GM10248 (cell line): Measurements from ENCODE around the gene VGLL4.
"Not testable (repeated sequence)": the region's sequence is repeated elsewhere in the genome, so short reads cannot be mapped to it uniquely, and the experiment has no call there.

Experiments used
- CTCF ChIA-PET: fragments of 300-600 bp; sonication (Branson Sonifier 250); formaldehyde crosslinking; extraction: SDS; loops from one replicate; lab custom pipeline; 2021; ENCODE audit warnings: antibody characterized with exemption; lab: Yijun Ruan, JAX
- POLR2A ChIA-PET: fragments of 350-650 bp; sonication (Branson Sonifier 250); formaldehyde crosslinking; extraction: SDS; loops from one replicate; lab custom pipeline; 2020; ENCODE audit warnings: antibody characterized with exemption; lab: Yijun Ruan, JAX
- DNase-seq: peaks from one replicate; pipeline ENCODE4 v3.0.0; 2012; ENCODE audit errors: extremely low spot score
- CTCF ChIP-seq: IDR thresholded peaks from 2 replicates; pipeline ENCODE4 v1.5.1; 2012; ENCODE audit warnings: mild to moderate bottlenecking, low read depth; ENCODE audit errors: extremely low read depth, missing control alignments, control extremely low read depth

VGLL4 gene

GRCh38 chr3:11574981-11575669 lies 68.6 kb downstream of the VGLL4 start:
- no peak for TF ChIP-seq CTCF
- CTCF ChIA-PET = interaction anchor here (1.3 to 1.8 kb wide), 2 partner anchors 12 to 20 kb away, joined by 3 to 6 read pairs; no protein-coding TSS in a partner anchor
- DNase-seq = no peak
- POLR2A ChIA-PET = no interaction called here

GRCh38 chr3:11572660-11573059 lies 71.1 kb downstream of the VGLL4 start:
- POLR2A ChIA-PET, DNase-seq: not testable (repeated sequence)
- CTCF ChIA-PET = interaction anchor here (1.0 kb wide), 1 partner anchor 18 kb away, joined by 4 read pairs; no protein-coding TSS in a partner anchor

- DNase-seq = no peak
- ChIA-PET CTCF (no interaction called here), POLR2A (no interaction called here)
- TF ChIP-seq CTCF = no peak
These were observed 72.8 kb downstream of the VGLL4 start for GRCh38 chr3:11570789-11571495.

GRCh38 chr3:11570251-11570650 lies 73.5 kb downstream of the VGLL4 start:
- ChIA-PET CTCF (interaction anchor here (0.7 kb wide), 1 partner anchor 13 kb away, joined by 4 read pairs; no protein-coding TSS in a partner anchor), POLR2A (no interaction called here)
- TF ChIP-seq CTCF = no peak
- DNase-seq = no peak

- CTCF ChIA-PET = interaction anchor here (1.2 kb wide), 2 partner anchors 13 to 81 kb away, joined by 3 to 5 read pairs; no protein-coding TSS in a partner anchor
- TF ChIP-seq CTCF = no peak
- DNase-seq = no peak
- POLR2A ChIA-PET = no interaction called here
These were observed 74.5 kb downstream of the VGLL4 start for GRCh38 chr3:11569156-11569741.

- no peak for TF ChIP-seq CTCF
- ChIA-PET POLR2A (no interaction called here), CTCF (interaction anchor here (1.0 to 1.2 kb wide), 3 partner anchors 12 to 82 kb away, joined by 3 to 5 read pairs (median 3); no protein-coding TSS in a partner anchor)
- no peak for DNase-seq
These were observed 75.1 kb downstream of the VGLL4 start for GRCh38 chr3:11568503-11569155.
